GM21576 (cell line): Measurements from ENCODE around the gene FAM184B.

ENCODE experiments used
- ATAC-seq: cut with Tn5 transposase; IDR thresholded peaks from one replicate; pipeline ENCODE4 v1.9.1; 2021; ENCODE audit warnings: mild to moderate bottlenecking, moderate library complexity; ENCODE audit not compliant: unreplicated experiment

The FAM184B gene

GRCh38 chr4:17646693-17647092 lies 134.7 kb downstream of the FAM184B start:
- no peak for ATAC-seq

- ATAC-seq: no peak
Observed at GRCh38 chr4:17642398-17642783, 139.0 kb downstream of the FAM184B start.

GRCh38 chr4:17639136-17639535 lies 142.3 kb downstream of the FAM184B start:
- ATAC-seq: no peak

- ATAC-seq: peak; percentile 85
Observed at GRCh38 chr4:17636696-17637622, 144.5 kb downstream of the FAM184B start.

- ATAC-seq: peak; percentile 15
Observed at GRCh38 chr4:17636341-17636695, 145.1 kb downstream of the FAM184B start.

GRCh38 chr4:17635056-17635455 lies 146.4 kb downstream of the FAM184B start:
- ATAC-seq: no peak

GRCh38 chr4:17633600-17633999 lies 147.8 kb downstream of the FAM184B start:
- no peak for ATAC-seq

- no peak for ATAC-seq
Observed at GRCh38 chr4:17630228-17630627, 151.2 kb downstream of the FAM184B start.

- ATAC-seq: no peak
Observed at GRCh38 chr4:17624821-17625220, 156.6 kb downstream of the FAM184B start.

- no peak for ATAC-seq
Observed at GRCh38 chr4:17623451-17624001, 157.9 kb downstream of the FAM184B start.

GRCh38 chr4:17619416-17620105 lies 161.9 kb downstream of the FAM184B start:
- no peak for ATAC-seq

GRCh38 chr4:17618926-17619325 lies 162.5 kb downstream of the FAM184B start:
- no peak for ATAC-seq

- no peak for ATAC-seq
Observed at GRCh38 chr4:17616283-17616682, 165.1 kb downstream of the FAM184B start.

- ATAC-seq: peak; percentile 94
Observed at GRCh38 chr4:17614416-17615299, 166.8 kb downstream of the FAM184B start, which contains the start of gene MED28. TSS of gene MED28 (plus strand) at chr4:17614641. CDS start at chr4:17614655, 14 bp downstream.

GRCh38 chr4:17613761-17614415 lies 167.5 kb downstream of the FAM184B start:
- ATAC-seq: peak; percentile 58

GRCh38 chr4:17605236-17605635 lies 176.2 kb downstream of the FAM184B start:
- ATAC-seq: no peak

GRCh38 chr4:17599826-17600225 lies 181.6 kb downstream of the FAM184B start:
- no peak for ATAC-seq

GRCh38 chr4:17597517-17597916 lies 183.9 kb downstream of the FAM184B start:
- ATAC-seq: no peak

- ATAC-seq: peak; percentile 91
Observed at GRCh38 chr4:17595471-17596005, 185.9 kb downstream of the FAM184B start.

- no peak for ATAC-seq
Observed at GRCh38 chr4:17589355-17589754, 192.1 kb downstream of the FAM184B start.
